ENCODE measurements around the gene DNAJC1. TPM values are rescaled to one million over a fixed set of nuclear protein-coding genes. Genes with fewer than 3 reads are reported as not detected.

Gene DNAJC1
- total and polyA plus RNA-seq, 10 of the 15 experiments (the other 5 are each of a cell fraction or from before 2014, with no cell fraction given), result 2.5 to 39.3 (median 20.4) TPM

DNA sequence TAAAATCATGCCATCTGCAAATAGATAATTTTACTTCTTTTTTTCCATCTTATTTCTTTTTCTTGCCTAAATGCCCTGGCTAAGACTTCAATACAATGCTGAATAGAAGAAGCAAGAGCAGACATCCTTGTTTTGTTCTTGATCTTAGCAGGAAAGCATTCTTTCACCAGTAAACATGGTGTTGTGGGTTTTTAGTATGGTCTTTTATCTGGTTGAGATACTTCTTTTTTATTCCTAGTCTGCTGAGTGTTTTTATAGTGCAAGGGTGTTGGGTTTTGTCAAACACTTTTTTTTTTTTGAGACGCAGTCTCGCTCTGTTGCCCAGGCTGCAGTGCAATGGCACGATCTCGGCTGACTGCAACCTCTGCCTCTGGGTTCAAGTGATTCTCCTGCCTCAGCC is 232.3 kb downstream of the DNAJC1 start:
- in situ Hi-C loops (cut with MboI), result no loop called here
- FAIRE-seq, result no peak

More for the DNA sequence above, 232.3 kb downstream of the DNAJC1 start:
- ChIA-PET SMC1A (ENCODE audit: uncharacterized antibody, unreplicated experiment) (no interaction called here), RAD21 (ENCODE audit: unreplicated experiment) (no interaction called here), POLR2A (no interaction called here), CTCF (no interaction called here)
- Histone ChIP-seq H3K36me3 (ENCODE audit: control insufficient read depth in 2 of 2, insufficient read depth in 2 of 2, low read length in 1 of 2) (no peaks in the 10 kb centered on the region), H3K9me3 (replicated peaks; ENCODE audit: control insufficient read depth, insufficient read depth, low read length) (no peaks in the 10 kb centered on the region), H3K27ac (ENCODE audit: control insufficient read depth, insufficient read depth) (no peak overlapping the region), H3K4me3 (no peak overlapping the region), H3K79me2 (ENCODE audit: control insufficient read depth, insufficient read depth, low read length) (no peaks in the 10 kb centered on the region), H3K4me1 (ENCODE audit: control insufficient read depth, insufficient read depth, low read length) (no peaks in the 10 kb centered on the region), H4K20me1 (ENCODE audit: control insufficient read depth, insufficient read depth) (no peaks in the 10 kb centered on the region), H2AFZ (ENCODE audit: control insufficient read depth, low read depth, low read length) (no peak overlapping the region), H3K27me3 (replicated peaks in 1 of 2; ENCODE audit: control insufficient read depth in 2 of 2, insufficient read depth in 2 of 2, low read length in 1 of 2) (no peaks in the 10 kb centered on the region), H3K4me2 (ENCODE audit: control insufficient read depth, insufficient read depth) (no peak overlapping the region), H3K9ac (ENCODE audit: control insufficient read depth, insufficient read depth, low read length) (no peak overlapping the region)
- 100% methylated on average over 4 of the region's 4 CpGs for WGBS (ENCODE audit: insufficient coverage, insufficient replicate concordance, low lambda C conversion rate, missing lambda C conversion rate)
- DNase-seq (ENCODE audit: low read depth, low spot score), result no peak
- no TSS peak for BruUV-seq (replicated peaks)
- intact Hi-C loops (cut with micrococcal nuclease; ENCODE audit: unreplicated experiment), result no loop called here
- TF ChIP-seq RFX5 (IDR thresholded peaks at IDR 0.05; ENCODE audit: low read depth, low read length) (no peak), ZNF217 (IDR thresholded peaks at IDR 0.05) (no peak), HCFC1 (IDR thresholded peaks at IDR 0.05; ENCODE audit: low read length) (no peak), DPF2 (IDR thresholded peaks at IDR 0.05) (no peak), NR2C1 (IDR thresholded peaks at IDR 0.05) (no peak), KDM1A (IDR thresholded peaks at IDR 0.05; ENCODE audit: borderline replicate concordance) (no peak), ZNF384 (IDR thresholded peaks at IDR 0.05; ENCODE audit: borderline replicate concordance, low read depth, low read length) (no peak), ZNF274 (IDR thresholded peaks at IDR 0.05; ENCODE audit: insufficient read depth, insufficient read length) (no peak), POLR2A (IDR thresholded peaks at IDR 0.05; ENCODE audit: low read depth, low read length) (no peak)
- TF ChIP-seq, protein P1, sequence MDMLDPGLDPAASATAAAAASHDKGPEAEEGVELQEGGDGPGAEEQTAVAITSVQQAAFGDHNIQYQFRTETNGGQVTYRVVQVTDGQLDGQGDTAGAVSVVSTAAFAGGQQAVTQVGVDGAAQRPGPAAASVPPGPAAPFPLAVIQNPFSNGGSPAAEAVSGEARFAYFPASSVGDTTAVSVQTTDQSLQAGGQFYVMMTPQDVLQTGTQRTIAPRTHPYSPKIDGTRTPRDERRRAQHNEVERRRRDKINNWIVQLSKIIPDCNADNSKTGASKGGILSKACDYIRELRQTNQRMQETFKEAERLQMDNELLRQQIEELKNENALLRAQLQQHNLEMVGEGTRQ (IDR thresholded peaks at IDR 0.05; ENCODE audit: borderline replicate concordance, low read depth, low read length), result no peak
- TF ChIP-seq, protein P2, sequence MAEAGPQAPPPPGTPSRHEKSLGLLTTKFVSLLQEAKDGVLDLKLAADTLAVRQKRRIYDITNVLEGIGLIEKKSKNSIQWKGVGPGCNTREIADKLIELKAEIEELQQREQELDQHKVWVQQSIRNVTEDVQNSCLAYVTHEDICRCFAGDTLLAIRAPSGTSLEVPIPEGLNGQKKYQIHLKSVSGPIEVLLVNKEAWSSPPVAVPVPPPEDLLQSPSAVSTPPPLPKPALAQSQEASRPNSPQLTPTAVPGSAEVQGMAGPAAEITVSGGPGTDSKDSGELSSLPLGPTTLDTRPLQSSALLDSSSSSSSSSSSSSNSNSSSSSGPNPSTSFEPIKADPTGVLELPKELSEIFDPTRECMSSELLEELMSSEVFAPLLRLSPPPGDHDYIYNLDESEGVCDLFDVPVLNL (IDR thresholded peaks at IDR 0.05; ENCODE audit: low read depth, low read length), result no peak
- ATAC-seq, result no peak

Data from GM12878 (cell line).